ENCODE data around the gene GRAMD2B.
"Not testable (repeated sequence)": the region's sequence is repeated elsewhere in the genome, so short reads cannot be mapped to it uniquely, and the experiment has no call there.

GRAMD2B gene

GRCh38 chr5:126497506-126497905, 74.3 kb downstream of the GRAMD2B start:
- no peak for DNase-seq (ENCODE audit: low read depth, low spot score)
- H3K4me3 ChIP-seq (ENCODE audit: low read length) = no peak overlapping the region

- no peak overlapping the region for H3K4me3 ChIP-seq (ENCODE audit: low read length)
- DNase-seq (ENCODE audit: low read depth, low spot score) = no peak
Measured at GRCh38 chr5:126499278-126499677, 76.1 kb downstream of the GRAMD2B start.

DNA sequence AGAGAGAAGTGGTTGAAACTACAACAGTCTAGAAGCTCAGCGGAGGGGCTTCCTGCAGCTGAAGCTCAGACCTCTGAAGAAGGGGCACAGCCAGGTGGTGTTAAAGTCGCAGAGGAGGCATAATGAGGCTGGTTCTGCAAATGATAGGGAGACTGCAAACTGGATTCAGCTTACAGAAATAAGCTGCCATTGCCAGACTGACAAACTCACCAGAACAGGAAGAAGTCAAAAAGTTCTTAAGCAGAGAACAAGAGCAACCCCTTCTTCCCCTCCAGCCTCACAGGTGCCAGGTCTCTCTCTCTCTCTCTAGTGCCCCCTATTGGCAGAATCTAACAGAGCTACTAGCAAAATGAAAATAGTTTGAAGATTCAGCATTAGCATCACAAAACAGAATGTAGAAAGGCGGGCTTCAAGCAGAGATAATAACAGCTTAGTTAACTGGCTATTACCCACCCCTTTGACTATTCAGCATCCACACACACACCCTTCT, 76.7 kb downstream of the GRAMD2B start:
- no peak overlapping the region for H3K4me3 ChIP-seq (ENCODE audit: low read length)
- DNase-seq (ENCODE audit: low read depth, low spot score) = peak; percentile 66

GRCh38 chr5:126501448-126501847, 78.2 kb downstream of the GRAMD2B start:
- H3K4me3 ChIP-seq (ENCODE audit: low read length) = no peak overlapping the region
- DNase-seq (ENCODE audit: low read depth, low spot score) = no peak

DNA sequence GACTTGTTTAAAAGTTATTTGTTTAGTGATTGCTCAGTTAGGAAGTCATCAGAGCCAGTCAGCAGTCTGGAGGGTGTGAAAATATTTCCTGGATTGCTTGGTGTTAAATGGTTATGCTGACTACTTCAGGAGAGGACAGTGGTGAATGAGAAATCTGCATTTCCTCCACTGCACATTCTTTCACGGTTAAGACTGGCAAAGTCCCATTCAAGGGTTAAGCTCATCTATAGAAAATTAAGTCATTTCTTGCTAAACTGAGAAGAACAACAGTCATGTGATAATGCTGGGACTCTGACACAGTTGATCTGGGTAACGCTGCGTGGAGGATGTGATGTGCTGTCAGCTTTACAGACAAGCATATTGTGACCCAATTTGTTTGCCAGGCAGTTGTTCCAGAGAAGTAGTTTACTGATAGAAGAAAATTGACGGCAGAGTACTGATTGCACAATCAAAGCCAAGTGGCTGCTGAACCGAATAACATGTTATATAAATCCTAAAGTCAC, 80.4 kb downstream of the GRAMD2B start:
- no peak for DNase-seq (ENCODE audit: low read depth, low spot score)
- H3K4me3 ChIP-seq (ENCODE audit: low read length) = no peak overlapping the region

- no peak overlapping the region for H3K4me3 ChIP-seq (ENCODE audit: low read length)
- no peak for DNase-seq (ENCODE audit: low read depth, low spot score)
Measured at GRCh38 chr5:126506079-126506478, 82.9 kb downstream of the GRAMD2B start.

DNA sequence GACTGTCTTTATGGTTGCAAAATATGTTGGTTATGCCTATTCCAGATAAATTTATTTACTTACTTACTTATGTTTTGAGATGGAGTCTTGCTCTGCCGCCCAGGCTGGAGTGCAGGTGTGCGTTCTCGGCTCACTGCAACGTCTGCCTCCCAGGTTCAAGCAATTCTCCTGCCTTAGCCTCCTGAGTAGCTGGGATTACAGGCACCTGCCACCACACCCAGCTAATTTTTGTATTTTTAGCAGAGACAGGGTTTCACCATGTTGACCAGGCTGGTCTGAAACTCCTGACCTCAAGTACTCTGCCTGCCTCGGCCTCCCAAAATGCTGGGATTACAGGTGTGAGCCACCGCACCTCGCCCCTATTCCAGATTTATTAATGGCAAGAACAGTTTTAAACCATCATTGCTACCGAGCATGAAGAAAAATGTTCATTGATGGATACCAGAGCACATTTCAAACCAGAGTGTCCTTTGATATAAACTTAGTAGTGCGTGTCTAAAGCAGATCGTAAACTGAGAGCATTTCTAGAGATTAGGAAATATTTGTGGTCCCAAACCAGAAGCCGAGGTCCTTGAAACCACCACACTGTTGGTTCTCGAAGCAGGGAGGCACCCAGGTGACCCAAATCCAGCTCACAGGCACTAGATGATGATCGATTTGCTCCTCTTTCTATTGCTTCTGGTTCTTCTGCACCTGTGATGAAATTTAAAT, 85.2 kb downstream of the GRAMD2B start:
- DNase-seq (ENCODE audit: low read depth, low spot score) = no peak
- no peak overlapping the region for H3K4me3 ChIP-seq (ENCODE audit: low read length)

DNA sequence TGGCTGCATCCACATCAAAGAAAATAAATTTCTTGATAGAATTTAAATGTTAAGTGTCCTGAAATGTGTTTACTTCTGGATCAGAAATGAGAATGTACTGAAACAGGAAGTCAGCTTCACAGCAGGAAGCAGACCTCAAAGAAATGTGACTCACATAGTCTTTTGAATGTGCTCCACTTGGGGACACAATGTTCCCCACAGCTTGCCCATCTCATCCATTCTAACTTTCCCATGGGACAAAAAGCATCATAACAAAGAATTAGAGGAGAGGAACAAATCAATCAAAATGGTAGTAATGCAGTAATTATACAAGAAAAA, 85.7 kb downstream of the GRAMD2B start:
- peak; percentile 18 for DNase-seq (ENCODE audit: low read depth, low spot score)
- H3K4me3 ChIP-seq (ENCODE audit: low read length) = no peak overlapping the region

DNA sequence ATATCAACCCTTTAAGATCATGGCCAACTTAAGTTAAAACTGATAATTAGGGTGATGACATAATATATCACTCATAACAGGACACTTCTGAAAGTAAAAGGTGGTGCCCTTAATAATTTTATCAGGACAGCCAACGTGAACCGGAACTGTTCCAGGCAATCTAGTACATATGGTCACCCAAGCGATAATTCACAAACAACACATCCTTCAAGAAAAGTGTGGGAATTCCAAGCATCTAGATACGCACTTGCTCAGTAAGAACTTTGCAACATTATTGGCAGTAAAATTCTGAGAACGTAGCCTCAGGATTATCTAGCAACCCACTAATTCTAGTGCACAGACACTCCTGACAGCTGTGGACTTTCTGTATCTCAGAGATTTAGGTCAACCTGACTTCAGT, 86.1 kb downstream of the GRAMD2B start:
- no peak overlapping the region for H3K4me3 ChIP-seq (ENCODE audit: low read length)
- no peak for DNase-seq (ENCODE audit: low read depth, low spot score)

GRCh38 chr5:126511961-126512360, 88.8 kb downstream of the GRAMD2B start:
- H3K4me3 ChIP-seq (ENCODE audit: low read length) = no peak overlapping the region
- DNase-seq (ENCODE audit: low read depth, low spot score) = no peak

- H3K4me3 ChIP-seq (ENCODE audit: low read length) = no peak overlapping the region
- DNase-seq (ENCODE audit: low read depth, low spot score) = no peak
Measured at GRCh38 chr5:126512451-126512850, 89.2 kb downstream of the GRAMD2B start.

DNA sequence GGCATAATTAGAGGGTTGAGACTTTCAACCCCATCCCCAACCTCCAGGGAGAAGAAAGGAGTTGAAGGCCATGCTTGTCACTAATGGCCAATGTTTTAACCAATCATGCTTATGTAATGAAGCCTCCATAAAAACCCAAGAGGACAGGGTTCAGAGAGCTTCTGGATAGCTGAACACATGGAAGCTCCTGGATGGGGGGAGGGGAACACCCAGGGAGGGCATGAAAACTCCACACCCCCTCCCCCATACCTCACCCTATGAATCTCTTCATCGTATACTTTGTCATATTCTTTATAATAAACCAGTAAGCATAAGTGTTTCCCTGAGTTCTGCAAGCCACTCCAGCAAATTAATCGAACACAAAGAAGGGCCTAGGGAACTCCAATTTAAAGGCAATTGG, 90.1 kb downstream of the GRAMD2B start:
- H3K4me3 ChIP-seq (ENCODE audit: low read length) = no peak overlapping the region
- DNase-seq (ENCODE audit: low read depth, low spot score) = no peak

- DNase-seq (ENCODE audit: low read depth, low spot score) = no peak
- H3K4me3 ChIP-seq (ENCODE audit: low read length) = no peak overlapping the region
Measured at GRCh38 chr5:126513703-126514102, 90.5 kb downstream of the GRAMD2B start.

GRCh38 chr5:126514131-126514557, 90.9 kb downstream of the GRAMD2B start:
- H3K4me3 ChIP-seq (ENCODE audit: low read length) = no peak overlapping the region
- no peak for DNase-seq (ENCODE audit: low read depth, low spot score)

- H3K4me3 ChIP-seq (ENCODE audit: low read length) = no peak overlapping the region
- DNase-seq (ENCODE audit: low read depth, low spot score) = no peak
Measured at GRCh38 chr5:126514558-126515141, 91.4 kb downstream of the GRAMD2B start.

DNA sequence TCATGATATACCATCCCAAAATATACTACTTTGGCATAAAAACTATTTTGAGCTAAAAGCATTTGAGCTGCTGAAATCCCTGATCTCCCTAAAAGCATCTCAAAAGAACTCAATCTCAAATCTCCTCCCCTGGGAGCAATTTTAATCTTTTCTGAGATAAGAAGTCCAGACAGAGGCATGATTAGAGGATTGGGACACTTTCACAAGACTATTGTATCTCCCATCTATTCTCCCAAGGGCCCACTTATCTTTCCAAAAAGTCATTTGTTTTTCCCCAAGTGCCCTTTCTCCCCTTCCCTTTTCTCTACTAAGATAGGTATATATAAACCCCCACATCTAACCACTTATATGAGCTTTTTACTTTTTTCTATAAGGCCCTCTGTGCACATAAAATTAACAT, 92.1 kb downstream of the GRAMD2B start:
- no peak for DNase-seq (ENCODE audit: low read depth, low spot score)

DNA sequence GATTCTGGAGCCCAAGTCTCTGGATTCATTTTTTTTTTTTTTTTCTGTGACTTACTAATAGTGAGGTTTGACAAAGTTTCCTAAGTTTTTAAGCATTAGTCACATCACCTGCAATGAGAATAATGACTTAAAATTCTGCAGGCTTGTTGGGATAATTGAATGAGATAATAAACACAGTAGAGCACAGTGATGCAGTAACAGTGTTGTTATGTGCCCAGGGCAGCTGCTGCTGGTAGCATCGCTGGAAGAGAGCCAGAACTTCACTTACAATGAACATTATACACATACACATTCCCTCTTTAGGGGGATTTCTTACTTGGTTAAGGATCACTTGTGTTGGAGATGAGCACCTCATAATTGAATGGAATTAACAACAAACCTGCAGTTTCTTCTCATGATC, 92.9 kb downstream of the GRAMD2B start:
- DNase-seq (ENCODE audit: low read depth, low spot score) = no peak
- H3K4me3 ChIP-seq (ENCODE audit: low read length) = no peak overlapping the region

More for the DNA sequence above, 92.1 kb downstream of the GRAMD2B start:
- H3K4me3 ChIP-seq (ENCODE audit: low read length) = no peak overlapping the region

- DNase-seq (ENCODE audit: low read depth, low spot score) = no peak
- H3K4me3 ChIP-seq (ENCODE audit: low read length) = no peak overlapping the region
Measured at GRCh38 chr5:126516852-126517251, 93.6 kb downstream of the GRAMD2B start.

DNA sequence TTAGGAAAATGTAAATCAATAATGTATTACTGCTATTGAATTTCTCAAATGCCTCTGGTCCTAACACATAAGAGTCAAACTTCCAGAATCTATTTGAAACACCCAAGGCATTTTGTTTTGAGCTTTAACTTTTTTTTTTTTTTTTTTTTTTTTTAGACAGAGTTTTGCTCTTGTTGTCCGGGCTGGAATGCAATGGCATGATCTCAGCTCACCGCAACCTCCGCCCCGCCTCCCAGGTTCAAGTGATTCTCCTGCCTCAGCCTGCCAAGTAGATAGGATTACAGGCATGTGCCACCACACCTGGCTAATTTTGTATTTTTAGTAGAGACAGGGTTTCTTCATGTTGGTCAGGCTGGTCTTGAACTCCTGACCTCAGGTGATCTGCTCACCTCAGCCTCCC, 96.0 kb downstream of the GRAMD2B start:
- not testable (repeated sequence) for DNase-seq (ENCODE audit: low read depth, low spot score)

DNA sequence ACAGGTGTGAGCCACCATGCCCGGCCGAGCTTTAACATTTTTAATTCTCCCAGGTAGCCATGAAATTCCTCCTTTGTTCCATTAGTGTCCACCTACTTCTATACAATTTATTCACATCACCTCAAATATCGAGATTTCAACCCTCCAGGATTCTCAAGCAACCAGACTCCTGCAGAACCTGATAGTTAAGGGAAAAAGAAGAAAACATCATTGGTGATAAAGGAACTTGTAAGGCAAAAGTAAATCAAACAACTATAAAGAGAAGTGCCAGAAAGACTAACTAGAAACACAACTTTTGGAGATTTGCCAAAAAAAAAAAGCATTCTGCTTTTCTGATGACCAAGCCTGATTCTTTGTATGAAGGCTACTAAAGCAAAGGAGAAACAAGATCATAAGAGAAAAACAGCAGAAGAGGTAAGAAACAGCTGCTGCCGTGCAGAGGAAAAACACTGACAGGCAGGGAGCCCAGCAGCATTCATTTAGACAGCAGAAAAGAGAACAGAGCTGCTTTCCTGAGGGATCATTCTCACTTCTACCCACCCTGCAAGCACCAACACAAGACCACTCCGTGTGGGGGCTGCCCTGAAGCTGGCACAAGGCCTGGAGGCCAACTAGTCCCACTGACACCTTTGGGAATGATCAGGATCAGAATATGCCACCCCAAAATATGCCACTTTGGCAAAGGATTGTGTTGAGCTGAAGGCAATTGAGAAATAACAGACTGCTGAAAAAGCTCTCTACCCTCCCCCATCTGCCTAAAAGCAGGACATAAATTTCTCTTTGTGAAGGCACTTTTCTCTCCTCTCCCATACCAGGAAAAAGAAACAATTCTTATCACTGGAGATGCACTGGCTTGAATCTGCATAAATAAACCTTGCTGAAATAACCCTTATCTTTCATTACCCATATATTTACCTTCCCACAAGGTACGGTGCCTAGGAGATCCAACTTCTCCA, 96.7 kb downstream of the GRAMD2B start:
- DNase-seq (ENCODE audit: low read depth, low spot score) = no peak
- no peak overlapping the region for H3K4me3 ChIP-seq (ENCODE audit: low read length)

More for the DNA sequence above, 96.0 kb downstream of the GRAMD2B start:
- H3K4me3 ChIP-seq (ENCODE audit: low read length) = not testable (repeated sequence)
